GM23338 (cell line): Measurements from ENCODE around the gene CEP78. TPM values are rescaled to one million over a fixed set of nuclear protein-coding genes. Genes with fewer than 3 reads are reported as not detected.

ENCODE experiments used
- ATAC-seq: fragments of 200-7000 bp; cut with Tn5 transposase; 3 replicates; pipeline ENCODE4 v1.9.1; 2020
- DNase-seq: peaks from one replicate; pipeline ENCODE4 v3.0.0-alpha.2; 2015; ENCODE audit warnings: low spot score
- H2AFZ ChIP-seq: fragments of 200-600 bp; sonication (generic); 2 replicates; pipeline ENCODE4 v1.8.0; 2016; ENCODE audit warnings: antibody characterized with exemption, mild to moderate bottlenecking, moderate library complexity
- H3F3A ChIP-seq: fragments of 200-600 bp; sonication (generic); replicated peaks from 2 replicates; pipeline ENCODE4 v1.8.0; 2017; ENCODE audit warnings: antibody characterized with exemption, mixed run types, low read depth
- H3K27ac ChIP-seq: fragments of 200-600 bp; sonication (generic); 2 replicates; pipeline ENCODE4 v1.6.1; 2016; ENCODE audit warnings: low read depth
- H3K27me3 ChIP-seq: fragments of 200-600 bp; sonication (generic); 2 replicates; pipeline ENCODE4 v1.8.0; 2016; ENCODE audit warnings: mild to moderate bottlenecking, mixed run types, moderate library complexity; ENCODE audit not compliant: insufficient read depth
- H3K36me3 ChIP-seq: fragments of 200-600 bp; sonication (generic); 2 replicates; pipeline ENCODE4 v1.8.0; 2016; ENCODE audit warnings: mild to moderate bottlenecking; ENCODE audit not compliant: insufficient read depth
- H3K4me1 ChIP-seq: fragments of 200-600 bp; sonication (generic); 2 replicates; pipeline ENCODE4 v1.8.0; 2016; ENCODE audit warnings: mild to moderate bottlenecking, moderate library complexity; ENCODE audit not compliant: insufficient read depth
- H3K4me2 ChIP-seq: fragments of 200-600 bp; sonication (generic); 2 replicates; pipeline ENCODE4 v1.7.1; 2017; ENCODE audit warnings: mixed run types
- H3K4me3 ChIP-seq: fragments of 200-600 bp; sonication (generic); 2 replicates; pipeline ENCODE4 v1.6.1; 2016; ENCODE audit warnings: mixed run types
- H3K79me2 ChIP-seq: fragments of 200-600 bp; sonication (generic); replicated peaks from 2 replicates; pipeline ENCODE4 v1.8.0; 2017; ENCODE audit warnings: mild to moderate bottlenecking; ENCODE audit not compliant: insufficient read depth
- H3K9me2 ChIP-seq: fragments of 200-600 bp; sonication (generic); 2 replicates; pipeline ENCODE4 v1.8.0; 2017; ENCODE audit not compliant: insufficient read depth
- H4K20me1 ChIP-seq: fragments of 200-600 bp; sonication (generic); replicated peaks from 2 replicates; pipeline ENCODE4 v1.8.0; 2017; ENCODE audit warnings: mild to moderate bottlenecking; ENCODE audit not compliant: insufficient read depth
- H3K27ac Mint-ChIP-seq: 2 replicates; pipeline ENCODE4 v1.8.0; 2020; ENCODE audit warnings: inconsistent platforms, mild to moderate bottlenecking, moderate library complexity, mixed read lengths
- H3K27me3 Mint-ChIP-seq: 3 replicates; pipeline ENCODE4 v1.8.0; 2022; ENCODE audit warnings: low read depth, mild to moderate bottlenecking, moderate library complexity, mixed read lengths, inconsistent platforms; ENCODE audit not compliant: insufficient read depth, poor library complexity
- H3K36me3 Mint-ChIP-seq: 3 replicates; pipeline ENCODE4 v1.8.0; 2021; ENCODE audit warnings: low read depth, mild to moderate bottlenecking, inconsistent platforms, moderate library complexity, mixed read lengths
- H3K4me1 Mint-ChIP-seq: 3 replicates; pipeline ENCODE4 v1.8.0; 2020; ENCODE audit warnings: mild to moderate bottlenecking, inconsistent platforms, mixed read lengths
- H3K4me3 Mint-ChIP-seq: 3 replicates; pipeline ENCODE4 v1.8.0; 2021; ENCODE audit warnings: moderate library complexity, mild to moderate bottlenecking, inconsistent platforms, mixed read lengths
- H3K9me3 Mint-ChIP-seq: 3 replicates; pipeline ENCODE4 v1.8.0; 2020; ENCODE audit warnings: moderate library complexity, mild to moderate bottlenecking, inconsistent platforms, mixed read lengths
- CREB1 ChIP-seq: fragments of 250-450 bp; sonication (Bioruptor Pico); IDR thresholded peaks from 2 replicates; pipeline ENCODE4 v1.5.0; 2020; ENCODE audit warnings: low read depth, mild to moderate bottlenecking, moderate library complexity
- EZH2 ChIP-seq: fragments of 200-600 bp; sonication (generic); IDR thresholded peaks from one replicate; pipeline ENCODE4 v1.8.0; 2017; ENCODE audit warnings: antibody characterized with exemption, mild to moderate bottlenecking, low read depth; ENCODE audit not compliant: unreplicated experiment
- EZH2phosphoT487 ChIP-seq: fragments of 200-600 bp; sonication (generic); IDR thresholded peaks from one replicate; pipeline ENCODE4 v1.8.1; 2018; ENCODE audit warnings: antibody characterized with exemption; ENCODE audit not compliant: unreplicated experiment
- JUNB ChIP-seq: IDR thresholded peaks from one replicate; pipeline ENCODE4 v1.6.1; 2016; ENCODE audit warnings: antibody characterized with exemption; ENCODE audit not compliant: unreplicated experiment
- NANOG ChIP-seq: IDR thresholded peaks from 2 replicates; pipeline ENCODE4 v1.6.1; 2016; ENCODE audit warnings: antibody characterized with exemption, borderline replicate concordance
- POLR2AphosphoS5 ChIP-seq: IDR thresholded peaks from 2 replicates; pipeline ENCODE4 v1.6.1; 2016; ENCODE audit warnings: antibody characterized with exemption, low read depth
- STAT1 ChIP-seq: IDR thresholded peaks from one replicate; pipeline ENCODE4 v1.6.1; 2016; ENCODE audit warnings: antibody characterized with exemption; ENCODE audit not compliant: unreplicated experiment
- ZNF114 ChIP-seq: fragments of 250-450 bp; sonication (Bioruptor Pico); IDR thresholded peaks from 2 replicates; pipeline ENCODE4 v1.5.0; 2020; ENCODE audit warnings: mild to moderate bottlenecking, moderate library complexity
- ZNF331 ChIP-seq: fragments of 250-450 bp; sonication (Bioruptor Pico); IDR thresholded peaks from 2 replicates; pipeline ENCODE4 v1.5.0; 2020; ENCODE audit warnings: low read depth, mild to moderate bottlenecking, moderate library complexity
- polyA plus RNA-seq: library from polyadenylated mRNA; unstranded; fragments of >200 nt; fragmentation: Nextera tagmentation; extraction: Ambion mirVana; gene quantifications from 2 replicates; pipeline ENCODE4 v1.2.1, GENCODE V29; 2016
- total RNA-seq: library from RNA; depleted of rRNA; stranded (reverse); fragments of >200 nt; shearing (Covaris generic); gene quantifications from 2 replicates; pipeline ENCODE4 v1.2.3, GENCODE V29; 2014
- TF ChIP-seq, protein P1 (sequence below): IDR thresholded peaks from one replicate; pipeline ENCODE4 v1.6.1; 2018; ENCODE audit warnings: antibody characterized with exemption; ENCODE audit not compliant: unreplicated experiment
- TF ChIP-seq, protein P2 (sequence below): IDR thresholded peaks from 2 replicates; pipeline ENCODE4 v1.6.1; 2016; ENCODE audit warnings: antibody characterized with exemption
- TF ChIP-seq, protein P3 (sequence below), 2 experiments: fragments of 200-600 bp in 1 of 2; sonication (generic) in 1 of 2; conservative IDR thresholded peaks; 2 replicates each; pipeline versions ENCODE4 v1.5.1 to v1.6.1; 2016 to 2017; ENCODE audit warnings: antibody characterized with exemption in 2 of 2, low read depth in 2 of 2, mild to moderate bottlenecking in 2 of 2, moderate library complexity in 1 of 2

CEP78 gene
- total and polyA plus RNA-seq, 2 experiments from 2014 or later: 19.9 to 48.3 TPM

DNA sequence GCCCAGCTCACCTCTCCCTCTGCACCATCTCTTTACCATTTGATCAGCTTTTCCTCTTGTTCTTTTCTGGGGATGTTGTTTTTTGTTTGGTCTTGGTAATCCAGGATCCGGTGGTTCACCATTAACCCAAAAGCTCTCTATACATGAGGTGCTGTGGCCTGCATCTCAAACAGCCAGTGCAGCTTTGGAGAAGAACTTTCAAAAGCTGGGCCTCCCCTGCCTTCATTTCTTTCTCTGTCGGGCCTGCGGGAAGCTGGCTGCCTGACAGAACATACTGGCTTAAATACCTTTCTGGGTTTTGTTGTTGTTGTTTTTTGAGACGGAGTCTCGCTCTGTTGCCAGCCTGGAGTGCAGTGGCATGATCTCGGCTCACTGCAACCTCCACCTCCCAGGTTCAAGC is 73.2 kb downstream of the CEP78 start:
- Histone ChIP-seq H3K4me3 (no peak overlapping the region), H3K9me2 (no peaks in the 10 kb centered on the region), H3K79me2 (peaks cover 99% of the 10 kb centered on the region), H3K27me3 (no peaks in the 10 kb centered on the region), H3F3A (peaks cover 17% of the 10 kb centered on the region; the same call in 1 of the 2 replicates), H4K20me1 (peaks cover 85% of the 10 kb centered on the region), H3K27ac (no peak overlapping the region), H3K36me3 (peaks cover 95% of the 10 kb centered on the region), H2AFZ (no peak overlapping the region), H3K4me1 (no peaks in the 10 kb centered on the region; the same call in 1 of the 2 replicates), H3K4me2 (no peak overlapping the region)
- no peak for TF ChIP-seq EZH2phosphoT487
- TF ChIP-seq EZH2: no peak
- TF ChIP-seq CREB1 (CRISPR knock-in tag): no peak
- TF ChIP-seq, protein P1, sequence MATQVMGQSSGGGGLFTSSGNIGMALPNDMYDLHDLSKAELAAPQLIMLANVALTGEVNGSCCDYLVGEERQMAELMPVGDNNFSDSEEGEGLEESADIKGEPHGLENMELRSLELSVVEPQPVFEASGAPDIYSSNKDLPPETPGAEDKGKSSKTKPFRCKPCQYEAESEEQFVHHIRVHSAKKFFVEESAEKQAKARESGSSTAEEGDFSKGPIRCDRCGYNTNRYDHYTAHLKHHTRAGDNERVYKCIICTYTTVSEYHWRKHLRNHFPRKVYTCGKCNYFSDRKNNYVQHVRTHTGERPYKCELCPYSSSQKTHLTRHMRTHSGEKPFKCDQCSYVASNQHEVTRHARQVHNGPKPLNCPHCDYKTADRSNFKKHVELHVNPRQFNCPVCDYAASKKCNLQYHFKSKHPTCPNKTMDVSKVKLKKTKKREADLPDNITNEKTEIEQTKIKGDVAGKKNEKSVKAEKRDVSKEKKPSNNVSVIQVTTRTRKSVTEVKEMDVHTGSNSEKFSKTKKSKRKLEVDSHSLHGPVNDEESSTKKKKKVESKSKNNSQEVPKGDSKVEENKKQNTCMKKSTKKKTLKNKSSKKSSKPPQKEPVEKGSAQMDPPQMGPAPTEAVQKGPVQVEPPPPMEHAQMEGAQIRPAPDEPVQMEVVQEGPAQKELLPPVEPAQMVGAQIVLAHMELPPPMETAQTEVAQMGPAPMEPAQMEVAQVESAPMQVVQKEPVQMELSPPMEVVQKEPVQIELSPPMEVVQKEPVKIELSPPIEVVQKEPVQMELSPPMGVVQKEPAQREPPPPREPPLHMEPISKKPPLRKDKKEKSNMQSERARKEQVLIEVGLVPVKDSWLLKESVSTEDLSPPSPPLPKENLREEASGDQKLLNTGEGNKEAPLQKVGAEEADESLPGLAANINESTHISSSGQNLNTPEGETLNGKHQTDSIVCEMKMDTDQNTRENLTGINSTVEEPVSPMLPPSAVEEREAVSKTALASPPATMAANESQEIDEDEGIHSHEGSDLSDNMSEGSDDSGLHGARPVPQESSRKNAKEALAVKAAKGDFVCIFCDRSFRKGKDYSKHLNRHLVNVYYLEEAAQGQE: no peak
- TF ChIP-seq STAT1: no peak
- TF ChIP-seq ZNF114 (CRISPR knock-in tag): no peak
- TF ChIP-seq JUNB: no peak
- ATAC-seq (no peak), DNase-seq (no peak)
- H3K4me3 Mint-ChIP-seq: no peak overlapping the region
- peaks cover 26% of the 10 kb centered on the region for H3K4me1 Mint-ChIP-seq
- no peak overlapping the region for H3K27ac Mint-ChIP-seq
- H3K27me3 Mint-ChIP-seq: peaks cover 21% of the 10 kb centered on the region
- H3K36me3 Mint-ChIP-seq: peaks cover 99% of the 10 kb centered on the region
- no peaks in the 10 kb centered on the region for H3K9me3 Mint-ChIP-seq

DNA sequence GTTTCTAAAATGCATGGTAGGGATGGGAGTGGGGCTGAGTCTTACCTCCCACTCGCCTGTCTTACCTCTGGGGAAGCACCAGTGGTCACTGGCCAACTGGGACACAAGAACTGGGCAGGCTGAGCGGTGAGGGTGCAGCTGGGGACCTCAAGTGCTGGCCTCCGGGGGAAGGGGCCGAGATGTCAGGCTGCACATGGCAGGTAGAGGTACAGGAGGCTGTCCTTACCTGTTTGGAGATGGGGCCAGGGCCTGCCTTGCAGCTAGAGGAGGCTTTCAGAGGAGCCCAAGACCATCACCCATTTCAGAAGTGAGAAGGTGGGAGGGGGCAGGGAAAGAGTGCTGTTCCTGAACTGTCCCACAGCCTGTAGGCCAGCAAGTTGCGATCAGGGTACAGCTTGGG is 75.2 kb downstream of the CEP78 start:
- DNase-seq (no peak), ATAC-seq (no peak)
- Histone ChIP-seq H2AFZ (no peak overlapping the region), H3F3A (peaks cover 10% of the 10 kb centered on the region; the same call in 1 of the 2 replicates), H3K27ac (no peak overlapping the region), H3K36me3 (peaks cover 80% of the 10 kb centered on the region), H4K20me1 (peaks cover 75% of the 10 kb centered on the region), H3K79me2 (peaks cover 96% of the 10 kb centered on the region), H3K27me3 (no peaks in the 10 kb centered on the region), H3K4me1 (no peaks in the 10 kb centered on the region; the same call in 1 of the 2 replicates), H3K4me2 (no peak overlapping the region), H3K9me2 (no peaks in the 10 kb centered on the region), H3K4me3 (no peak overlapping the region)
- H3K4me3 Mint-ChIP-seq: no peak overlapping the region; the same call in 2 of the 3 replicates
- H3K4me1 Mint-ChIP-seq: peaks cover 24% of the 10 kb centered on the region
- H3K27me3 Mint-ChIP-seq: peaks cover 27% of the 10 kb centered on the region
- H3K27ac Mint-ChIP-seq: no peak overlapping the region
- peaks cover 96% of the 10 kb centered on the region for H3K36me3 Mint-ChIP-seq
- no peaks in the 10 kb centered on the region for H3K9me3 Mint-ChIP-seq
- no peak; the same call in 1 of the 2 replicates for TF ChIP-seq POLR2AphosphoS5
- TF ChIP-seq NANOG: no peak
- no peak for TF ChIP-seq ZNF114 (CRISPR knock-in tag)
- TF ChIP-seq, protein P1: no peak
- TF ChIP-seq, protein P2, sequence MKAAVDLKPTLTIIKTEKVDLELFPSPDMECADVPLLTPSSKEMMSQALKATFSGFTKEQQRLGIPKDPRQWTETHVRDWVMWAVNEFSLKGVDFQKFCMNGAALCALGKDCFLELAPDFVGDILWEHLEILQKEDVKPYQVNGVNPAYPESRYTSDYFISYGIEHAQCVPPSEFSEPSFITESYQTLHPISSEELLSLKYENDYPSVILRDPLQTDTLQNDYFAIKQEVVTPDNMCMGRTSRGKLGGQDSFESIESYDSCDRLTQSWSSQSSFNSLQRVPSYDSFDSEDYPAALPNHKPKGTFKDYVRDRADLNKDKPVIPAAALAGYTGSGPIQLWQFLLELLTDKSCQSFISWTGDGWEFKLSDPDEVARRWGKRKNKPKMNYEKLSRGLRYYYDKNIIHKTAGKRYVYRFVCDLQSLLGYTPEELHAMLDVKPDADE: no peak
- TF ChIP-seq CREB1 (CRISPR knock-in tag): no peak
- no peak for TF ChIP-seq EZH2
- no peak for TF ChIP-seq EZH2phosphoT487
- no peak for TF ChIP-seq STAT1
- TF ChIP-seq, protein P3, sequence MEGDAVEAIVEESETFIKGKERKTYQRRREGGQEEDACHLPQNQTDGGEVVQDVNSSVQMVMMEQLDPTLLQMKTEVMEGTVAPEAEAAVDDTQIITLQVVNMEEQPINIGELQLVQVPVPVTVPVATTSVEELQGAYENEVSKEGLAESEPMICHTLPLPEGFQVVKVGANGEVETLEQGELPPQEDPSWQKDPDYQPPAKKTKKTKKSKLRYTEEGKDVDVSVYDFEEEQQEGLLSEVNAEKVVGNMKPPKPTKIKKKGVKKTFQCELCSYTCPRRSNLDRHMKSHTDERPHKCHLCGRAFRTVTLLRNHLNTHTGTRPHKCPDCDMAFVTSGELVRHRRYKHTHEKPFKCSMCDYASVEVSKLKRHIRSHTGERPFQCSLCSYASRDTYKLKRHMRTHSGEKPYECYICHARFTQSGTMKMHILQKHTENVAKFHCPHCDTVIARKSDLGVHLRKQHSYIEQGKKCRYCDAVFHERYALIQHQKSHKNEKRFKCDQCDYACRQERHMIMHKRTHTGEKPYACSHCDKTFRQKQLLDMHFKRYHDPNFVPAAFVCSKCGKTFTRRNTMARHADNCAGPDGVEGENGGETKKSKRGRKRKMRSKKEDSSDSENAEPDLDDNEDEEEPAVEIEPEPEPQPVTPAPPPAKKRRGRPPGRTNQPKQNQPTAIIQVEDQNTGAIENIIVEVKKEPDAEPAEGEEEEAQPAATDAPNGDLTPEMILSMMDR (conservative IDR thresholded peaks at IDR 0.05; ENCODE audit: low read depth in 2 of 2): no peak
- no peak for TF ChIP-seq JUNB
- TF ChIP-seq ZNF331 (CRISPR knock-in tag): no peak
